GM19023 (cell line): ENCODE measurements around the gene DMXL2.
"Not testable (repeated sequence)": the region's sequence is repeated elsewhere in the genome, so short reads cannot be mapped to it uniquely, and the experiment has no call there.

ENCODE experiments used
- ATAC-seq: cut with Tn5 transposase; IDR thresholded peaks from one replicate; pipeline ENCODE4 v1.9.1; 2021; ENCODE audit warnings: mild to moderate bottlenecking, moderate library complexity; ENCODE audit not compliant: unreplicated experiment

The DMXL2 gene

DNA sequence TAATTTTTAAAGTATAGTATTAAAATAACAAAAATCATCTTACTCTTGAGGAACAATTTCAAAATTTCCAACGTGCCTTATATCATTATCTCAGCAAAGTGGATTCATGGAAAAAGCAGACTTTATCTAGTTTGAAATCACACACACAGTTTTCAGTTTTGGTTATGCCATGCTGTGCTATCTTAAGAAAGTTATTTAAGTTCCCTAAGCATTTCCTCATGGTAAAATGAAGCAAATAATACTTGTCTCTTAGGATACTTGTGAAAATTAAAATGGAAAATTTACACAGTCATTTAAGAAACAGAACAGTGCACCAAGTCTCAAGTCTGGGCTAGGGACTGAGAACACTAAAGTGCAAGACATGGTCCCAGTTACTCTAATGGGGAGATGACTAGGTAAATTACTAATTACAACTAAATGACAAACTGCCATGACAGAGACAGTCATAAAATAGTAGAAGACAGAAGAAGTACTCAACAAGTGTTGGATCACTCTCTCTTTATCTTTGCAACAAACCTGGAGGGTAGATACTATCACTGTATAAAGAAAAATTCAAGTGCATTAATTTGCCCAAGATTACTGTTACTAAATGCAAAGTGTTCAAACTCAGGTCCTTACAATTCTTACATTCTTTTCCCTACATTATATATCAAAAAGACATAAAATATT, 44.8 kb downstream of the DMXL2 start:
- no peak for ATAC-seq

DNA sequence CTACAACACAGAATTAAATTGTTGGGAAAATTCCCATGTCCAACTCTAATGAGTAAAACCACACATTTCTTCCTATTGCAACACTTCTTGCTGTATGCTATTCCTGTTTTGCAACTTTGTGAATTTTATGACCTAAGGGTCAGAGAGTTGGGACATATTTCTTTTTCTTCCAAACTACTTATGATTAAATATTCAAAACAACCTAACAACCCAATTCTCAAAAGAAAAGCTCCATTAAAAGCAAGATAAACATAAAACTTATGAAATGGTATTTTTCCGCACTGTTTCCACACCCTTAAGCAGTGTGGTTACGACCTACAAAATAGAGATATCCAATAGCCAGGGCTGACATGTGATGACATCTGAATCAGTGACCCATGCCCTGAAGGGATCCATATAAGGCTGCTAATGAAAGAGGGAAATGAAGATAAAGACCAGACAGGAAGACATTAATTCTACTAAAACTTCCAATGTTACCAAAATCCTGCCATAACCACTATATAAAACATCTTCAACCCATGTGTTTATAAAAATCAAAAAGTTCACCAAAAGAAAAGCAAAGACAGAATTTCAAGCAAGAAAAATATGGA, 45.6 kb downstream of the DMXL2 start:
- no peak for ATAC-seq

DNA sequence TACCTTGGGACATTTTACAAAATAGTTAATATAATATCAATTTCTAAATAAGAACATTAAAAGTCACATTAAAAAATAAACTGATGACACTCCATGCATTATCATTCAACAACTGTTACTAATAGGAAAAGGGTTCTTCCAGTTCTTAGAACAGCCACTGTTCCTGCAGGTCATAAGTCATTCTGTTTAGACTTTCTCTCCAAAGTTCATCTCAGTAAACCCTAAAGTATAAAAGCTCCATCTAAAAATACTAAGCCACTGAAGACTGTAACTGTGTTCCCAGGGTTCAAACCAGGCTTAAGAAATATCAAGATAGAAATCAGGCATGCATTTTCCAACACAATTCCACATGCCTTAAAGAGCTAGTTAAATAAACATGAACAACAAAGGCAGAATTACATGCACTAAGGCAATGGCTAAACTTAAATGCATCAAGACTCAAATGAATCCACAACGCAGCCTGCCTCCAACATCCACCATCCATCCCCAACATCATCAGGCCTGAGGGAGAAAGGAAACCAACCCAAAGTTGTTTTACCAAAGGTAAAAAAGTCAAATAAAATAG, 46.2 kb downstream of the DMXL2 start:
- ATAC-seq, result no peak

DNA sequence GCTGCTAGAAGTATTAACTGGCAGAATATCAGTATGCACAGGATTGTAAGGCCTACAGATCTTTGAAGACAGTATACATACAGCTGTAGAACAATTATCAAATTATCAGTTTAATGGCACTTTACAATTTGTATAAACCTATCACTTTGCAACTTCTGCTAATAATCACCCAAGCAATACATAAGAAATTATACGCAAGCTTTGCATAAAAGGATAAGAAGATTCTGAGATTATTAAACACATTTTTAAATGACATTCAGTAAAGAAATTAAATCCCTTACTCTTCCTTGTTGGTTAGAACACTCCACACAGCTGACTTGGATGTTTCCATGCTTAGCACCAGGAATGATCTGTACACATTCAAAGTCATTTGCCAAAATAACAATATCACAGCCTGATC, 46.8 kb downstream of the DMXL2 start:
- ATAC-seq, result no peak

DNA sequence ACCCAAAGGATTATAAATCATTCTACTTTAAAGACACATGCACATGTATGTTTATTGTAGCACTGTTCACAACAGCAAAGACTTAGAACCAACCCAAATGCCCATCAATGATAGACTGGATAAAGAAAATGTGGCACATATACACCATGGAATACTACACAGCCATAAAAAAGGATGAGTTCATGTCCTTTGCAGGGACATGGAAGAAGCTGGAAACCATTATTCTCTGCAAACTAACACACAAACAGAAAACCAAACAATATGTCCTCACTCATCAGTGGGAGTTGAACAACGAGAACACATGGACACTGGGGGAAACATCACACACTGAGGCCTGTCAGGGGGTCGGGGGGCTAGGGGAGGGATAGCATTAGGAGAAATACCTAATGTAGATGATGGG, 49.2 kb downstream of the DMXL2 start:
- ATAC-seq, result not testable (repeated sequence)

DNA sequence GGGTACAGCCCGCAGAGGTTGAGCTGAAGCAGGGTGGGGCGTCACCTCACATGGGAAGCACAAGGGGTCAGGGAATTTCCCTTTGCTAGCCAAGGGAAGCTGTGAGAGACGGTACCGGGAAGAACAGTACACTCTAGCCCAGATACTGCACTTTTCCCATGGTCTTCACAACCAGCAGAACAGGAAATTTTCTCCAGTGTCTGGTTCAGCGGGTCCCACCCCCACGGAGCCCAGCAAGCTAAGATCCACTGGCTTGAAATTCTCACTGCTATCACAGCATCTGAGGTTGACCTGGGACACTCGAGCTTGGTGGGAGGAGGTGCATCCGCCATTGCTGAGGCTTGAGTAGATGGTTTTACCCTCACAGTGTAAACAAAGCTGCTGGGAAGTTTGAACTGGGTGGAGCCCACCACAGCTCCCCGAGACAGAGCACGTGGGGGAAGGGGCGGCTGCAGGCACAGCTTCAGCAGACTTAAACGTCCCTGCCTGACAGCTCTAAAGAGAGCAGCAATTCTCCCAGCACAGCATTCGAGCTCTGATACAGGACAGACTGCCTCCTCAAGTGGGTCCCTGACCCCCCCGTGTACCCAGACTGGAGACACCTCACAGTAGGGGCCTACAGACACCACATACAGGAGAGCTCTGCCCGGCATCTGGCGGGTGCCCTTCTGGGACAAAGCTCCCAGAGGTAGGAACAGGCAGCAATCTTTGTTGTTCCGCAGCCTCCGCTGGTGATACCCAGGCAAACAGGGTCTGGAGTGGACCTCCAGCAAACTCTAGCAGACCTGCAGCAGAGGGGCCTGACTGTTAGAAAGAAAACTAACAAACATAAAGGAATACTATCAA, 53.4 kb downstream of the DMXL2 start:
- not testable (repeated sequence) for ATAC-seq

DNA sequence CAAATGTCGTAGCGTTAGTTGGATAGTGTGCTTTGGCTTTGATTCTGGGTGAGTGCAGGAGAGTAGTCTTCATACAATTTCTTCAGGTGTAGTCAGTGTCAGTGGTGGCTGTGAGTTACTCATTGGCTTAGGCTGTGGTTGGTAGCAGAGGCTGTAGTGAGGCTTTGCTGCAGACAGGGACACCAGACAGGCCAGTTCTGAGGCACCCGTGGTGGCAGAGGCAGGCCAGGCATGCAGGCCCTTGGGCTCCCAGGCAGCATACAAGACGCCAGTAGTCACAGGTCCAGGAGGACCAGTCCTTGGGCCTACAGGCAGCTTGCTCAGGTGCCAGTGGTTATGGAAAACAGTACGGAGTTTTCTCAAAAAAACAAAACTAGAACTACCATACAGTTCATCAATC, 61.3 kb downstream of the DMXL2 start:
- ATAC-seq, result no peak

DNA sequence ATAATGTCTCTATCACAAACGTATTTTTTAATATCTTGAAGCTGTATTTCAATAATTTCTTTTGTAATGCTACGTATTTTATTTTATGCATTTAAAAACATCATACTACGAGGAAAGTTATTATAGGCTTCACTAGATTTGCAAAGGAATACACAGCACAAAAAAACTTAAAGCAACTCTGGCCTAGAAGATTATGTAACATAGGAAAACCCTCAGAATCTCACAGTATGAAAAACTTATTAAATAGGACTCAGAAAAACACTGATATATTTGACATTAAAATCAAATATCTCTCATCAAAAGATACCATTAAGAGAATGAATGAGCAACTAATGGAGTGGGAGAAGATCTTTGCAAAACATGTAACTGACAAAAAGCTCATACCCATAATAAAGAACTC, 63.7 kb downstream of the DMXL2 start:
- ATAC-seq, result no peak

DNA sequence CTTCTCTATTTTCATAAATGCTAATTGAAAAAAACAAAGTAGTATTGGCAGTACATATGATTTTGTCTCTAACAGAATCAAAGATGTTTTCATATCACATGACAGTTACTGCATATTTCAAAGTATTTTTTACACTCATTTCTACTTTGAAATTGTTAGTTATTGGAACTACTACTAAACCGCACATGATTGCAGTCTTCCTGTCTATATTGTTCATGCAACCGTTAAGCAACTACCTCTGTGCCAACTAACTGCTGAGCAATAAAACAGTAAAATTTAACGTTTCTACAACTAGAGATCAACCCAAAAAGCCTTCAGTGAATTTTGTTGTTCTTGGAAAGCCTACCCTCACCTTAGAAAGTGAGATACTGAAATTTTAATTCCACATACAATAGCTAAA, 64.2 kb downstream of the DMXL2 start:
- ATAC-seq, result no peak

DNA sequence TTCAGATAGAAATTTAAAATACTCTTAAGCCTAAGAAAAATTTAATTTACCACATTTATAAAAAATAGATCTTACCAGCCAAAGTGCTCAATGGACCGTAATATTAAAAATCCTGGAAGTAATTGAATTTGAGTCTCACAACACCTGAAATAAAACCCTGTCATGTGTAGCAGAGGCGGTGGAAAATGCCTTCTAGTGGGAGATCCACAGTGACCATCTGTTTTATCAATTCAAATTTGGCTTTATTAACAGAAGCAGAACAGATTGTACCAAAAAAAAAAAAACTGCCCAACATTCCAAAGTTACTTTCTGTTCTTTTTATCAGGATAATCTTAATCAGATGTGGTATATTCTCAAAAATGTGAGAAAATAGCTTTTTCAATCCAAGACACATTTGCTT, 71.7 kb downstream of the DMXL2 start:
- no peak for ATAC-seq

DNA sequence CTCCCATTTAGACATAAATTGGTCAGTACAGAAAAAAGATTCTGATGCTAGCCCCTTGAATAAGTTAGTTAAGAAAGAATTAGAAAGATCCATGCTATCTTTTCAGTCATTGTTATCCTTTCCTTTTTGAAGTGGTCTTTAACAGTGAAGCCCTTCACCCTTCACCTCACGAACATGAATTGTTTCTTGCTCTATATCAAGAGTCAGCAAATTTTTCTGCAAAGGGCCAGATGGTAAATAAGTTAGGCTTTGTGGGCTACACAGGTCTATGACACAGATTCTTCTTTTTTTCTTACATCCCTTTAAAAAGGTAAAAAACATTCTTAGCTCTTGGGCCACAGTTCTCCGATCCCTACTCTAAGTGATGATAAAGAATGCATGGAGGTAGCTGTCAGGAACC, 74.9 kb downstream of the DMXL2 start:
- no peak for ATAC-seq

DNA sequence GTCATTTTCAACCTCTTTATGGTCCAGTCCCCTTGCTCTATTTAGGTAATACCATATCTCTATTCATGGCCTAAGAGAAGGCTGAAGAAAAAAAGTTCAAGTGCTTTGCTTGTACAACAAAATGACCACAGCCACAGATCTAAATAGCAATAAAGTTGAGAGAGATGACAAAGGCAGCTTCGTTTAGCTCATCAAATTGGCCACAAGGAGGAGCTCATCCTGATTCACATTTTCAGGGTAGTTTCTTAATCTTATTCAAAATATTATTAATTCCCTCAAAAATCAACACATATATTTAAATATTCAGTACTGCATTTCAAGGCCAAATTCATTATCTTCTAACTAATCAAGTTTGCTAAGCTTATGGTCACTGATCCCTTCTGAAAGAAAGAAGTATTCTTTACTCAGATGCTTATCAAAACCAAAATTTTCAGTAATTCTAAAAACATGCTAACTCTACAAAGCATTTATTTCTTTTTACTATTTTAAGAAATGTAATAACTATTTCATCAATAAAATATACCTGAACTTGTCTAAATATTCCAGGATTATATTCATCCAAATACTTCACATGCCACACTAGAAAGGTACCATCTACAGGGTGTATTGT, 85.5 kb downstream of the DMXL2 start:
- no peak for ATAC-seq

DNA sequence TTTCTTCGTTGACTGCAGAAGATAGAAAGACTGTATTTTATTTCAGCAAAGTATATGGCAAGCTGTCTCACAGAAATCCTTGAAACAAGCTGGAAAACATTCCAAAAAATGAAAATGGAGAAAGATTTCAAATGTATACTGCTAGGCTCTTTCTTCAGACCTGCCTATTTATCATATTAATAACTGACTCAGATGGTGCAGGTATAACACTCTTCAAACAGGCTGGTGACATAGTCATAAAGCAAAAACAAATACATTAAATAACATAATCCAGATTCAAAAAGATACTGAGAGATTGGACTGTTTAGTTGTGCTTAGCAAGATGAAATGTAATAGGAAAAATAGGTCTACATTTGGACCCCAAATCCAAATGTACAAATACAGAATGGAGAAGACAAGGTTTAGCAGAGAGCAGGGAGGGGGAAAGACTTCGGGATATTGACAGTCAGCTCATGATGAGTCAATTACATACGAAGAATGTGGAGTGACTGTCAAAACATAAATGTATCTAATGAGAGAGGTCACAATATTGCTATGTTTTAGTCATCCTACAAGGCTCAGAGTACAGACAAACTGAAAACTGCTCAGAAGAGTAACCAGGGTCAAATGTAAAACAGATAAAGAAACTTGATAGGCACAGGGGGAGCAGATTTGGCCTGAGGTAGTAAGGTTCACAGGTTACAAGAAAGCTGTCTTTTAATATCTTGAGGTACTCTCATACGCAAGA, 88.7 kb downstream of the DMXL2 start:
- ATAC-seq, result no peak

DNA sequence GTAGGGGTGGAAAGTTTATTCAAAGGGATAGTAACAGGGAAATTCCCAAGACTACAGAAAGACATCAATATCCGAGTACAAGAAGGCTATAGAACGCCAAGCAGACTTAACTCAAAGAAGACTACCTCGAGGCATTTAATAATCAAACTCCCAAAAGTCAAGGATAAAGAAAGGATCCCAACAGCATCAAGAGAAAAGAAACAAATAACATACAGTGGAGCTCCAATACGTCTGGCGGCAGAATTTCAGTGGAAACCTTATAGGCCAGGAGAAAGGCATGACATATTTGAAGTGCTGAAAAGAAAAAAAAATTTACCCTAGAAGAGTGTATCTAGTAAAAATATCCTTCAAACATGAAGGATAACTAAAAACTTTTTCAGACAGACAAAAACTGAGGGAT, 95.6 kb downstream of the DMXL2 start:
- ATAC-seq, result no peak

DNA sequence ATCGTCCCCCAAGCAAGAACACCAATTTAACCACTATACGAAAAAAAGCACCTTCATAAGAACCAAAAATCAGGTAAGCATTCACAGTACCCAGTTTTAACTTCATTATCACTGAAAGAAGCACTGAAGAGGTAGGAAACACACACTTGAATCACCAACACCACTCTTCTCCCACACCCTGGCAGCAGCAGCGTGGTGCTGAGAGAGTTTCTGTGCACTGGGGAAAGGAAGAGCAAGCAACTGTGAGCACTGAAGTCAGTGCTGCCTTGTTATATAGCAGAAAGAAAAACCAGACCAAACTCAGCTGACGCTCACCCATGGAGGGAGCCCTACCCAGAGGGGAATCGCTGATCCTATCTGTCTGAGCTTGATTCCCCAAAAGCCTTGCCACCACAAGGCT, 98.2 kb downstream of the DMXL2 start:
- no peak for ATAC-seq

DNA sequence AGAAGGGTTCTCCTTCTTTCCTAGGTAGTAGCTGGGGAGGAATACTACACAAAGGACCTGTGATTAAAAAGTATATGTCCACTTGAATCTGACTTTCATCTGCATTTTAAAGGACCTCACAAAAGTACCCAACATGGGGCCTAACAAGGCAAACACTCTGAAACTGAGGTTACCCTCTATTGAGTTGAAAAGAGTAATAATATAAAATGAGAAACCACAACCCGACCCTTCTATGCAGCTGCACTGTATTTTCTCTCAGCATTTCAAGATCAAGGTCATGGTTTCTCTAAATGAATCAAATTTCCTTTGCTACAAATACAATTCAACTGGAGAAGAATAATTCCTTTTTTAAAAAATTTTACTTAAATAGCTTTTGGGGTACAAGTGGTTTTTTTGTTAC, 106.3 kb downstream of the DMXL2 start:
- ATAC-seq, result no peak

DNA sequence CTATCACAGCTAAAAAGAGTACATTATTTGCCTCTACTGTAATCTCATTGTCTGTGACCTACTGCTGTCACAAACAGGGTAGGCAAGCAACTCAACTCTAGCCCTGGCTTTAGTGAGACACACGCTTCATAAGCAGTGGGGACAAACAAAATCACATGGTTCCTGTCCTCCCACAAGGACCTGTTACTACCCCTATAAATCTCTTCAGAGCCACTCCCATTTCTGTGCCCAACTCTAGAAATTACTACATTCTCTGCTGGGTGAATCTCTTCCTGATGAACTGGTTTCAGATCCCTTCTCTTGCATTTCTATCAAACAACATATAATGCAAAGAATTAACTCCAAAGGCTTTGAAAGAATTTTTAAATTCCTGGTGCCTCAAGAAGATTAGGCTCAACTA, 117.3 kb downstream of the DMXL2 start:
- no peak for ATAC-seq

DNA sequence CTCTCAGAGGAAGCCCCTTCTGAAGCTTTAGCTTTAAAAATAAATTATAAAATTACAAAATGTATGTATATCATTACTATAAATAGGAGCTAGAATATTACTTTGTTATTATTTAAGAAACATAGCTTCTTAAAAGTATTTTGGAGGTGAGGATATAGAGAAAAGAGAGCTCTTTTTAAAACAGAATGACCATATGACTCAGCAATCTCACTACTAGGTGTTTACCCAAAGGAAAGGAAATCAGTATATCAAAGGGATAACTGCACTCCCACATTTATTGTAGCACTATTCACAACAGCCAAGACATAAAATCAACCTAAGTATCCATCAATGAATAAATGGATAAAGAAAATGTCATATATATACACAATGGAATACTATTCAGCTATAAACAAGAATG, 119.6 kb downstream of the DMXL2 start:
- ATAC-seq, result no peak

DNA sequence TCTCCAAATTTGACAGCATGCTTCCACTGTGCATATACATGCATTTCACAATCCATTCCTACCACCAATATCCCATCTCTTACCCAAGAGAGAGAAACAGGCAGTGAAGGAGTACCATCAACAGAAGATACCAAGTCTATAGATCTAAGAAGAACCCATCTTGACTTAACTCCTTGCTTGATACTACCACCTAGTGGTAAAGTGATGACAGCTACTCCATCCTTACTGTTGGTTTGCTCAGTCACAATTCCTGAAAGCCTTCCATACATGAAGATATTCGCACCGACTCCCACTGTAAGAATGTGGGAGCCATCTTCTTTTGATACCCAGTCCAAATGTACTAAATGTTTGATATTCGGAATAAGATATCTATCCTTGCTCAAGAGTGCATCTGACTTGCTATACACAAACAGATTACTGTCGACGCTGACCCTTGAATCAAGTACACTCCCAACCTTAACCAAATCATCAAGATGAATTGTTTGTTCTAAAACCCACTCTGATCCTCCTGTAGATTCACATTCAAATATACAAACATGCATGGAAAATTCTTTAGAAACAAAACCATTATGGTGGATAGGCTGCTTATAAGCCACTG, 123.1 kb downstream of the DMXL2 start:
- ATAC-seq, result no peak

DNA sequence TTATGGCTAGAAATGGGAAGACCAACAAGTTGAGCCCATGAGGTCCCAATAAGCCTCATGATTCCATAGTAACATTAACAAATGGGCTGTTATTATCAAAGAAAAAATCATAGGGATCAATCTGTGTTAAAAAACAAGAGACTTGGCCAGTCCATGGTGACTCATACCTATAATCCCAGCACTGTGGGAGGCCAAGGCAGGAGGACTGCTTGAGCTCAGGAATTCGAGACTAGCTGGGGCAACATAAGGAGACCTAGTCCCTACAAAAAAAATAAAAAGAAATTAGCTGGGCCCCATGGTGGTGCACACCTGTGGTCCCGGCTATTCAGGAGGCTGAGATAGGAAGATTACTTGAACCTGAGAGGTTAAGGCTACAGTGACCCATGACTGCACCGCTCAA, 124.8 kb downstream of the DMXL2 start:
- ATAC-seq, result no peak
